Measurements from ENCODE around the gene MYO1D. TPM values are rescaled to one million over a fixed set of nuclear protein-coding genes. Genes with fewer than 3 reads are reported as not detected.
A peak's percentile ranks its signal among the peaks of the same experiment; 100 is the strongest.

MYO1D gene
- total and polyA plus RNA-seq, 5 experiments from 2014 or later, result 1.3 to 9.7 (median 3.1) TPM

DNA sequence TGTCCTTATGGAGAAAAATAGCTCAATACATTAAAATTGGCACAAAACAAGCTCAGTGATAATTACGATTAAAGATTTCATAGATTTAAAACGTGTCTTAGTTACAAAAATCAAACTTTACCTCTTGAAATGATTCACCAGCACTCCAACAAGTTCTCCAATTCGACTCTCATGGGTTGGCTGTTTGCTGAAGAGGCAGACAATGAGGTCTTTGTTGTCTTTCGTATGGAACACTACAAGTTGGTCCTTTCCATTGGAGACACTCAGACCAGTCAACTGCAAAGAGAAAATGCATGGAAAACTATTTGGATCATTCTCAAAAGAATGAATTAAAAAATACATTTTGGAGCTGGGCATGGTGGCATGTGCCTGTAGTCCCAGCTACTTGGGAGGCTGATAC is 272.0 kb downstream of the MYO1D start:
- POLR2A ChIA-PET, result no interaction called here
- ATAC-seq, result no peak
- Mint-ChIP-seq H3K36me3 (peaks cover 0 to 11% (median 0%) of the 10 kb centered on the region in 3 donors), H3K4me3 (no peak overlapping the region), H3K27me3 (peaks cover 0 to 2% (median 0%) of the 10 kb centered on the region in 5 donors), H3K27ac (no peak overlapping the region), H3K9me3 (no peaks in the 10 kb centered on the region), H3K4me1 (peaks cover 5 to 9% (median 7%) of the 10 kb centered on the region in 4 donors)
- no peak for DNase-seq

- POLR2A ChIA-PET, result no interaction called here
- H3K9me3 Mint-ChIP-seq, result no peaks in the 10 kb centered on the region
These were observed 274.5 kb downstream of the MYO1D start for GRCh38 chr17:32602396-32602795.

DNA sequence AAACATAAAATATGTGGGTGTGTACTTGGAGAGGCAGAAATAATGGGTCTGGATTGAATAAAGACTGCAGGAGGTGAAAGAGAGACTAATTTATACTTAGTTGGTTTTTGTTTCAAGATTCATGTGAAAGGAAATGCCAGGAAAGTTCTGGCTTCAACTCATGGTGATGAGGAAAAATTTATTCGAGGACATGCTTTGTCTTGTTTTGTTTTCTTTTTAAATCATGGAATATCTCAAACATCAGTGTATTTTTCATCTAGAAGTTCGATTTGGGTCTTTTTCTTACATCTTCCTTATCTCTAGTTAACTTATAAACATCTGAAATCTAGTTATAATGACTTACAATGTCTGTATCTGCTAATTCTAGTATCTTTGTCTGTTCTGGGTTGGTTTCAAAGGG is 275.1 kb downstream of the MYO1D start:
- no peak for DNase-seq
- Mint-ChIP-seq H3K27ac (no peak overlapping the region), H3K9me3 (no peaks in the 10 kb centered on the region), H3K4me3 (no peak overlapping the region), H3K4me1 (peaks cover 0 to under 1% (median 0%) of the 10 kb centered on the region in 4 donors), H3K27me3 (peaks cover 0 to 2% (median 0%) of the 10 kb centered on the region in 5 donors), H3K36me3 (peaks cover 0 to 12% (median 0%) of the 10 kb centered on the region in 3 donors)
- ATAC-seq, result no peak
- POLR2A ChIA-PET, result no interaction called here

More at GRCh38 chr17:32602396-32602795, 274.5 kb downstream of the MYO1D start:
- no peak for DNase-seq
- H3K4me1 Mint-ChIP-seq, result no peaks in the 10 kb centered on the region
- peaks cover 0 to 12% (median 0%) of the 10 kb centered on the region in 3 donors for H3K36me3 Mint-ChIP-seq
- peaks cover 0 to 2% (median 0%) of the 10 kb centered on the region in 5 donors for H3K27me3 Mint-ChIP-seq
- no peak overlapping the region for H3K27ac Mint-ChIP-seq
- ATAC-seq, result no peak
- H3K4me3 Mint-ChIP-seq, result no peak overlapping the region

GRCh38 chr17:32596628-32597027 is 280.3 kb downstream of the MYO1D start:
- Mint-ChIP-seq H3K36me3 (peaks cover 0 to 7% (median 0%) of the 10 kb centered on the region in 3 donors), H3K9me3 (no peaks in the 10 kb centered on the region), H3K4me1 (peaks cover 0 to 4% (median 0%) of the 10 kb centered on the region in 4 donors), H3K27ac (peak overlapping the region in 1 of 10 donors; percentile 18), H3K27me3 (no peaks in the 10 kb centered on the region), H3K4me3 (no peak overlapping the region)
- DNase-seq (no peak), ATAC-seq (no peak)
- POLR2A ChIA-PET, result no interaction called here

DNA sequence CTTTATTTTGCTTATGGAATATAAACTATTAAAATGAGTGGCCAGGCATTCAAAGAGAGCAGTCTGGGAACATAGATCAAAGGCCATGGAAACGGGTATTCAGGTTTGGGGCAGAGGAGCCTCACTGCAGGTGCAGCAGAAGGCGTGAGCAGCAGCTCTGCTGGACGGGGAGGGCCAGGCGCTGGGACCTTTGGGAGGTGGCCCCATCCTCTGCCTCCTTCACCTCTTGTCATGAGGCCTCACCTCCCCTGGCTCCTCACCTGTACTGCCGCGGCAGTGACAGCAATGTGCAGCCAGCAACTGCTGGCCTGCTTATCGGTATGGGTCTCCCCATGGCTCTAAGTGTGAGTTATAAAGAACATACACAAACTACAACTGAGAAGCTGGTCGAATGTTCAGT is 280.7 kb downstream of the MYO1D start:
- no peak for DNase-seq
- POLR2A ChIA-PET, result no interaction called here
- peaks cover 0 to 4% (median 0%) of the 10 kb centered on the region in 4 donors for H3K4me1 Mint-ChIP-seq
- H3K9me3 Mint-ChIP-seq, result no peaks in the 10 kb centered on the region
- H3K27me3 Mint-ChIP-seq, result no peaks in the 10 kb centered on the region
- peak overlapping the region in 1 of 10 donors; percentile 18 for H3K27ac Mint-ChIP-seq
- no peak overlapping the region for H3K4me3 Mint-ChIP-seq
- H3K36me3 Mint-ChIP-seq, result peaks cover 0 to 7% (median 0%) of the 10 kb centered on the region in 3 donors
- no peak for ATAC-seq

DNA sequence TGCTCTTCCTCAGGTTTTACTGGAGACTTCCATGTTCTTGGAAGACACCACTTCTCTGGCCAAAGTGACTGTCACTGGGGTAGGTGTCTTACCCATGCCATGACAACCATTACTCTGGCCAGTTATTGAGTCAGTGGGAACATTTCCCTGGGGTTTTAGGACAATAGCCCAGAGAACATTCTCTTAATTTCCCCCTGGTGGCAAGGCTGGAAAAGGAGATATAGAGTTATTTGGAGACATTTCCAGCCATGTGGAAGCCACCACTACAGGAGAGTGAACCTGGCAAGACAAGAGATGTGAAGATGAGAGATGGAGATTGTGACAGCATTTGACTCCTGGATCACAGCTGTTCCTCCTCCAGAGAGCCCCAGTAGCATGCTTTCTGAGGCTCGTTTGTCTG is 283.9 kb downstream of the MYO1D start:
- Mint-ChIP-seq H3K9me3 (no peaks in the 10 kb centered on the region), H3K27me3 (no peaks in the 10 kb centered on the region), H3K4me3 (no peak overlapping the region), H3K36me3 (no peaks in the 10 kb centered on the region), H3K4me1 (peaks cover 0 to 4% (median 0%) of the 10 kb centered on the region in 4 donors), H3K27ac (peak overlapping the region in 1 of 10 donors; percentile 27)
- POLR2A ChIA-PET, result no interaction called here
- DNase-seq (no peak), ATAC-seq (no peak)

DNA sequence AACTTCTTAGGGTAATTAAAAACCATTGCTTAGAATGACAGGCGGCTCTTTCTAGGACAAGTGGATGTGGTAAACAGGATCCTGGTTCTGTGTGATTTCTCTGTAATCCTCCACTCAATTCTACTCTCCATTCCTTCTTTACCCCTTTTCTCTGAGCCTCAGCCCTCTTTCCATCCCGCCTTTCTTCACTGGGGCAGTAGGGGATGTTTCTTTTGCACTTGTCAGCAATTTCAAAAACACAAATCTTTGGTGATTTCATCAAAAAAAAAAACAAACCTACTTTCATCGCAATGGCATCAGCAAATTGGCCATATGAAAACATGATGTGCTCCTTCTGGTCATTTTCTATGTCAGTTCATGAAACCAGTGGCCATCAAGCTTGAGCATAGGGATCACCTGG is 285.5 kb downstream of the MYO1D start:
- DNase-seq (no peak), ATAC-seq (no peak)
- POLR2A ChIA-PET, result no interaction called here
- Mint-ChIP-seq H3K36me3 (no peaks in the 10 kb centered on the region), H3K4me3 (no peak overlapping the region), H3K9me3 (no peaks in the 10 kb centered on the region), H3K27me3 (no peaks in the 10 kb centered on the region), H3K27ac (peak overlapping the region in 1 of 10 donors; percentile 37), H3K4me1 (no peaks in the 10 kb centered on the region)

DNA sequence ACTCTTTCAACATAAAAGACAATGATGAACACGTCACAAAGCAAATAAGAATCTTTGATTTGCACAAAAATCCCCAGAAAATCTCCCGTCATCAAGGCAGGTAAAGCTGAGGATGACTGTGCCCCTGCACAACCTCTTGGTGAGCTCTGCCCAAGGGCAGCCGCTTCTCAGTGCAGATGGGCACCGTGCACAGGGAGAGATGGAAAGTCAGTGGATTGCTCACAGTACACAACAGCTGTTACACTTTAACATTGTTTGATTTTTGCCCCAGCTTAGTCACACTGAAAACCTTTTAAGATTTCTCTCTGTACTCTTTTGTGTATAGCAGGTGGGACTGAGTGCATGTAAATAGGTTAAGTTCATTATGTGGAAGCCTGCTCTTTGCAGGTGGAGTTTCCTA is 285.9 kb downstream of the MYO1D start:
- Mint-ChIP-seq H3K36me3 (no peaks in the 10 kb centered on the region), H3K4me3 (no peak overlapping the region)
- POLR2A ChIA-PET, result no interaction called here

GRCh38 chr17:32588982-32589381 is 287.9 kb downstream of the MYO1D start:
- Mint-ChIP-seq H3K4me1 (no peaks in the 10 kb centered on the region), H3K9me3 (peaks cover 0 to 3% (median 0%) of the 10 kb centered on the region in 9 donors), H3K4me3 (no peak overlapping the region), H3K36me3 (no peaks in the 10 kb centered on the region), H3K27me3 (no peaks in the 10 kb centered on the region), H3K27ac (no peak overlapping the region)
- POLR2A ChIA-PET, result interaction anchor here (1.7 kb wide), 1 partner anchor 102 kb away, joined by 4 read pairs; the partner anchor contains the start of gene CDK5R1
- no peak for DNase-seq
- no peak for ATAC-seq

More for the DNA sequence above, 285.9 kb downstream of the MYO1D start:
- Mint-ChIP-seq H3K4me1 (no peaks in the 10 kb centered on the region), H3K9me3 (no peaks in the 10 kb centered on the region), H3K27me3 (no peaks in the 10 kb centered on the region), H3K27ac (no peak overlapping the region)
- no peak for ATAC-seq
- no peak for DNase-seq

GRCh38 chr17:32588135-32588534 is 288.8 kb downstream of the MYO1D start:
- Mint-ChIP-seq H3K36me3 (peaks cover 0 to 4% (median 4%) of the 10 kb centered on the region in 3 donors), H3K4me1 (no peaks in the 10 kb centered on the region), H3K4me3 (no peak overlapping the region), H3K27me3 (no peaks in the 10 kb centered on the region), H3K9me3 (peaks cover 0 to 11% (median 2%) of the 10 kb centered on the region in 9 donors), H3K27ac (no peak overlapping the region)
- ATAC-seq (no peak), DNase-seq (no peak)
- POLR2A ChIA-PET, result interaction anchor here (1.7 kb wide), 1 partner anchor 101 kb away, joined by 4 read pairs; the partner anchor contains the start of gene CDK5R1

DNA sequence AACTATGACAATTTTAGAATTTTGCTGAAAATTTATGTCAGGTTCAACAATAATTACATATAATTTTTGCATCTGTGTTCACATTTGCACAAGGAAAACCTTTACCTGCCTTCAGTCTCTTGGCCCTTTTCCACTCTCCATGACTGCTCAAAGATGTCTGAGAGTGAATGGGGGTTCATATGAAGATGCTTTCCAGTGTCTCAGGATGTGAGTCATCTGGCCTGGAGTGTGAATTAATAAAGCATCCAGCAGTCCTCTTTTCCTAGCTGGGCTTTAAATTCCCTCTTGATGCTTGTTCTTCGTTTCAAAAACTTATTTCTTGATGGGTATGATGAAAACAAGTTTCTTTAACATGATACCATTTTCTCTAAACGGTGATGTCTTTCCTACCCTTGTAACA is 290.3 kb downstream of the MYO1D start:
- H3K4me3 Mint-ChIP-seq, result no peak overlapping the region
- H3K27ac Mint-ChIP-seq, result no peak overlapping the region
- POLR2A ChIA-PET, result no interaction called here
- no peak for ATAC-seq
- H3K27me3 Mint-ChIP-seq, result no peaks in the 10 kb centered on the region
- no peak for DNase-seq
- peaks cover 0 to 14% (median 12%) of the 10 kb centered on the region in 3 donors for H3K36me3 Mint-ChIP-seq
- H3K4me1 Mint-ChIP-seq, result no peaks in the 10 kb centered on the region
- H3K9me3 Mint-ChIP-seq, result peaks cover 0 to 22% (median 11%) of the 10 kb centered on the region in 9 donors

DNA sequence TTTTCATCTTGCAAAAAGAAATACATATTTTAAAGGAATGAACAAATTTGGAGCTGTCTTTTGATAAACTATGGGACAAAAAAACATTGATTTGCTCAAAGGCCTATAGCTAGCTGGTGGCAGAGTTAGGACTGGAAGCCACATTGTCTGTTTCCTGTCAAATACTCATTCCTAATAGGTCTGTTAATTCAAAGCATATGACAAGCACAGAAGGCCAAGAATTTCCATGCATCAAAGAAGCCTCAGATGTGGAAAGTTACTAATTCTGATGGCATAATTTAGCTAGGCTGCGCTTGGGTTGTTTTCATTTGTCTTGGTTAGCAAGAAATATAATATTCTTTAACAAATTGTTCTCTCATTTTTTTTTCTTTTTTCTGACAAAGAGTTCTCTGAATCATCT is 292.1 kb downstream of the MYO1D start:
- no peaks in the 10 kb centered on the region for H3K4me1 Mint-ChIP-seq
- H3K27ac Mint-ChIP-seq, result no peak overlapping the region
- peaks cover 2 to 21% (median 17%) of the 10 kb centered on the region in 3 donors for H3K36me3 Mint-ChIP-seq
- ATAC-seq, result no peak
- no peaks in the 10 kb centered on the region for H3K27me3 Mint-ChIP-seq
- H3K9me3 Mint-ChIP-seq, result peaks cover 0 to 33% (median 16%) of the 10 kb centered on the region in 9 donors
- POLR2A ChIA-PET, result no interaction called here
- H3K4me3 Mint-ChIP-seq, result no peak overlapping the region
- no peak for DNase-seq

DNA sequence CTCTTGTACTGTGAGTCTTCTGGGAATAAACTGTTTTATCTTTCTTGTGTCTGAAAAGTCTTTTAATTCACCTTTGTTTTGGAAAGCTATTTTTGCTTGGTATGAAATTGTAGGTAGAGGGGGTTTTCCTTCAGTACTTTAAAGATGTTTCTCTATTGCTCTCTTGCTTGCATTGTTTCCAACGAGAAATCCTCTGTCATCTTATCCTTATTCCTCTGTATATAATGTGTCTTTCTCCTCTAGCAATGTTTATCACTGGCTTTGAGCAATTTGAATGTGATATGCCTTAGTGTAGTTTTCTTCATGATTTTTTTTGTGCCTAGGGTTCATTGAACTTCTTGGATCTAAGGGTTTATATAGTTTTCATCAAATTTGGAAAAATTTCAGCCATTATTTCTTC is 293.9 kb downstream of the MYO1D start:
- H3K4me1 Mint-ChIP-seq, result no peaks in the 10 kb centered on the region
- no peak overlapping the region for H3K27ac Mint-ChIP-seq
- peaks cover 2 to 21% (median 17%) of the 10 kb centered on the region in 3 donors for H3K36me3 Mint-ChIP-seq
- no peak for DNase-seq
- no peaks in the 10 kb centered on the region for H3K27me3 Mint-ChIP-seq
- ATAC-seq, result no peak
- POLR2A ChIA-PET, result no interaction called here
- peaks cover 0 to 33% (median 16%) of the 10 kb centered on the region in 9 donors for H3K9me3 Mint-ChIP-seq
- no peak overlapping the region for H3K4me3 Mint-ChIP-seq

DNA sequence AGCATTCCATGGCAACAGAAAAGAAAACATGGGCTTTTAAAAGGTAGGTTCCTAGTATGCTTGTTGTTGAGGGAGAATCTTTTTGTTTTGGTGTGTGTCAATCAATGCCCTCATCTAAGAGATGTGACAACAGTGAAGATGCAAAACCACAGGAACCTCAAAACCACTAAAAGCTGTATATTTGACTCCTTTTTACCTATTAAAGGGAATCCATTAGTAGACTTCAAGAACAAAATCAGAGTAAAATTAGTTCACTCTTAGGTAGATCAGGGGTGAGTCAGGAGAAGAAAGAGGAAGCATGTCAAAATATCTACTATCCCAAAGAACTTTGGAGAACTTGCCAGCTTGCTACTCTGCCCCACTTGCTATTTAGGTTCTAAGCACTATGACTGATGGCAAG is 301.1 kb downstream of the MYO1D start:
- POLR2A ChIA-PET, result no interaction called here
- DNase-seq, result peak in 1 of 10 donors; percentile 26
- ATAC-seq, result peak in 1 of 2 donors; percentile 39
- H3K36me3 Mint-ChIP-seq, result peaks cover 0 to 3% (median 3%) of the 10 kb centered on the region in 3 donors
- peak overlapping the region in 2 of 10 donors; percentile 7 to 35 for H3K27ac Mint-ChIP-seq
- peaks cover 0 to 7% (median 3%) of the 10 kb centered on the region in 9 donors for H3K9me3 Mint-ChIP-seq
- peaks cover 2 to 11% (median 10%) of the 10 kb centered on the region in 4 donors for H3K4me1 Mint-ChIP-seq
- no peak overlapping the region for H3K4me3 Mint-ChIP-seq
- H3K27me3 Mint-ChIP-seq, result no peaks in the 10 kb centered on the region

Data from naive thymus-derived CD8-positive, alpha-beta T cell (primary cell).